GM04503 (cell line): ENCODE measurements around the gene RAB40B.
A peak's percentile ranks its signal among the peaks of the same experiment; 100 is the strongest.

Experiments used
- DNase-seq: peaks from one replicate; pipeline ENCODE4 v3.0.0-alpha.2; 2012; ENCODE audit warnings: low read depth

Gene RAB40B

GRCh38 chr17:82716203-82717010 is 17.9 kb upstream of the RAB40B start, which contains the start of gene FN3KRP:
TSS of gene FN3KRP (plus strand) at chr17:82716706. CDS start at chr17:82716756, 50 bp downstream.
- peak; percentile 44 for DNase-seq

- no peak for DNase-seq
Observed at GRCh38 chr17:82713071-82713723, 14.7 kb upstream of the RAB40B start.

- DNase-seq = no peak
Observed at GRCh38 chr17:82710499-82711232, 12.2 kb upstream of the RAB40B start.

- DNase-seq = no peak
Observed at GRCh38 chr17:82709676-82710498, 11.4 kb upstream of the RAB40B start.

GRCh38 chr17:82709024-82709675 is 10.7 kb upstream of the RAB40B start:
- DNase-seq = no peak

GRCh38 chr17:82705756-82706155 is 7.3 kb upstream of the RAB40B start:
- DNase-seq = no peak

GRCh38 chr17:82704886-82705285 is 6.4 kb upstream of the RAB40B start:
- no peak for DNase-seq

GRCh38 chr17:82703935-82704865 is 5.7 kb upstream of the RAB40B start:
- no peak for DNase-seq

- no peak for DNase-seq
Observed at GRCh38 chr17:82703036-82703745, 4.7 kb upstream of the RAB40B start.

- DNase-seq = no peak
Observed at GRCh38 chr17:82702231-82702927, 3.9 kb upstream of the RAB40B start.

- no peak for DNase-seq
Observed at GRCh38 chr17:82699551-82699950, 1.1 kb upstream of the RAB40B start.

- no peak for DNase-seq
Observed at GRCh38 chr17:82698974-82699442, 510 bp upstream of the RAB40B start.

- DNase-seq = no peak
Observed at GRCh38 chr17:82697808-82698064, 762 bp downstream of the RAB40B start.

- DNase-seq = no peak
Observed at GRCh38 chr17:82696916-82697807, 1.3 kb downstream of the RAB40B start.

- DNase-seq = no peak
Observed at GRCh38 chr17:82696259-82696658, 2.2 kb downstream of the RAB40B start.

GRCh38 chr17:82694647-82695046 is 3.9 kb downstream of the RAB40B start:
- DNase-seq = no peak

- no peak for DNase-seq
Observed at GRCh38 chr17:82693168-82693867, 5.2 kb downstream of the RAB40B start.
